HG03520 (cell line): ENCODE measurements around the gene SPDYE18.
"Not testable (repeated sequence)": the region's sequence is repeated elsewhere in the genome, so short reads cannot be mapped to it uniquely, and the experiment has no call there.

ENCODE experiments used
- ATAC-seq: cut with Tn5 transposase; IDR thresholded peaks from one replicate; pipeline ENCODE4 v1.9.1; 2021; ENCODE audit warnings: mild to moderate bottlenecking, moderate library complexity; ENCODE audit not compliant: unreplicated experiment

SPDYE18 gene, protein sequence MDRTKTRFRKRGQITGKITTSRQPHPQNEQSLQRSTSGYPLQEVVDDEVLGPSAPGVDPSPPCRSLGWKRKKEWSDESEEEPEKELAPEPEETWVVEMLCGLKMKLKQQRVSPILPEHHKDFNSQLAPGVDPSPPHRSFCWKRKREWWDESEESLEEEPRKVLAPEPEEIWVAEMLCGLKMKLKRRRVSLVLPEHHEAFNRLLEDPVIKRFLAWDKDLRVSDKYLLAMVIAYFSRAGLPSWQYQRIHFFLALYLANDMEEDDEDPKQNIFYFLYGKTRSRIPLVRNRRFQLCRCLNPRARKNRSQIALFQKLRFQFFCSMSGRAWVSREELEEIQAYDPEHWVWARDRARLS

DNA sequence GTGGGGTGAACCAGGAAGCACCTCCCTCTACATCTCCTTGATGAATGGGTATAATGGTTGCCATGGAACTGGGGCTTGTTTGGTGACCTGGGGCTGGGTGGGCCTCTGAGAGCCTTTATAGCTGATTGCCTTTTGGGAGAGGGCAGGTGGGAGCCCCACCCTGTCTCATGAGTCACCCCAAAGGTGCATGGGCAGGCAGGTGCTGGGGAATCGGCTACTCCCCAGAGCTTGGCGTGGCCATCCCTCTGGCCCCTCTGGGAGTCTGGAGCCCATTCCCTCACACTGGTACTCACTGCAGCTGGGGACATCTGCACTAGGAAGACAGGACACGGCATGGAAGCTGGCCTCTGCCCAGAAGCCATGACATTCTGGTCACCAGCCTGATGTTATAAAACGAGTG is at the start of gene SPDYE18:
Gene SPDYE18 (minus strand): TSS at position 2 of the 400 bp plus-strand sequence. CDS start 2,046 bp downstream, outside the sequence.
- ATAC-seq = not testable (repeated sequence)

DNA sequence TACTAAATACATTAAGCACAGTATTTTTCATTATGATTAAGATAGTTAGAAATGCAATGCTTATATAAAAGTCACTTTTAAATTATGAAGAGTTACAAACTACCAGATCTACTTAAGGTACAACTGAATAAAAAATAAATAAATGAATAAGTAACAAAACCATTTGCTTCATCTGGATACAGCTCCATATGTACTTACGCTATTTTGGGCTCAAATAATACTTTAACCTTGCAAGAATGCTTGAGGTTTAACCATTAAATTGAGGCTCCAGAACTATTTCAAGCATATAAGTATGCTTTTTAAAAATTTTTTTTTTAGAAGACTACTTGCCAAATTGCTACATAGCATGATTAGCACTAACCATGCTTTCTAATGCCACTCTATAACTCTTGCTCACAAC is 46.0 kb upstream of the SPDYE18 start:
- ATAC-seq = not testable (repeated sequence)

DNA sequence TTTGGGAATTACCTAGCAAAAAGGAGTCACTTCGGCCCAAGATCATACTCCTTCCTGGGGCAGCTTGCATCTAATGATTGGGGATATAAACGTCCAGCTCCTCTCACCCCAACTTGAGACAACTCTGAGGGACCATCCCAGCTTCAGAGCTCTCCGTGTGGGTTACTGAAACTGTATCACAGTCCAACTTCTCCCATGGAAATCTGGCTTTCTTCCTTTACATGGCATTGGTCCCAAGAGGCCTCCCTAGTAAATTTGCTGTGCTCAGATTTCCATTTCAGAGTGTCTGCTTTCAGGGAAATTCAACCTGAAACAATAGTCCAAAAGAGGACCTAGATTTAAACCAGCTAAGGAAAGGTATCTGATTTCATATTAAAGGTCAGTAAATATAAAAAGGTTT is 45.3 kb upstream of the SPDYE18 start:
- ATAC-seq = not testable (repeated sequence)

DNA sequence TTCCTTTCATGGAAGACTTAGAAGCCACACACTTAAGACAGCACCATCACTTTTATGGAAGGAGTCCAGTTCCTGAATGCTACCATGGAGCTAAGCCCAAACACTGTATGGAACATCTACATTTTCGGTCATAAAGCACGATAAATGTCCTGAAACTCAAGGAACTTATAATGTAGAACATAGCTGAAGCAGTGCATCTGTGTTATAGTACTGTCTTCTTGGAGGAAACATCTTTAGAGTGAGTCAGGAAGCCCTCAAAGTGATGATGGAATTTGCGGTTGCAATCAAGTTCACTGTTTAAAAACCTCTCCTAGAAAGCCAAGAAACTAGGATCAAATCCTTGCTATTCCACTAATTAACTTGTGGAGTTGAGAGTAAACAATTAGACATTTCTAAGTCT is 43.5 kb upstream of the SPDYE18 start:
- not testable (repeated sequence) for ATAC-seq

DNA sequence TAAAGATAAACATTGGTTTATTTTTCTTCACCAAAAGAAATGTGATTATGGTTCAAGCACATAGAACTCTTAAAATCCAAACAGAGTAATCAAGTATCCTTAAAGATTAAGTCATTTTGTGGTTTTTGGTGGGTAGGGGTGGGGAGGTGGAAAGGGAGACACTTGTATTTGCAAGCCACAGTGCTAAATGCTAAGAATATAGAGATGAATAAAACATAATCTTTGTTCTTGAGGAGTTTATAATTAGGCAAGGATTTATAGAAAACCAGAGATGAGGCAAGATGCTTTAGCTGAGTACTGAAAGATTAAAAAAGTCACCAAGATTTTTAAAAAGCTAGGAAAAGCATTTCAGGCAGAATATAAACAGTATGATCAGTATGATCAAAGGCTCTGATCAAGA is 40.3 kb upstream of the SPDYE18 start:
- ATAC-seq = not testable (repeated sequence)

DNA sequence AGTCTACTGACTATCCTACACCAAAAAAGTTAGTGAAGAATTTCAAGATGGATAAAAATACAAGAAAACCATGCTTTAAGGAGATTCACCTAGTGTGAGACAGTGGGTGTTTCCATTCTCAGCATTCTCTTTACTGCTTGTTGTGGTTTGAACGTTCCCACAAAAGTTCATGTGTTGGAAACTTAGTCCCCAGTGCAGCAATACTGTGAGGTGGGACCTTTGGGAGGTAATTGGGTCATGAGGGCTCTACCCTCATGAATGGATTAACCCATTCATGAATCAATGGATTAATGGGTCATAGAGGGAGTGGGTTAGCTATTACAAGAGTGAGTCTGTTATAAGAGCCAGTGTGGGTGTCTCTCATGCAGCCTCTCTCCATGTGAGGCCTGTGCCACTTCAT is 38.8 kb upstream of the SPDYE18 start:
- not testable (repeated sequence) for ATAC-seq

DNA sequence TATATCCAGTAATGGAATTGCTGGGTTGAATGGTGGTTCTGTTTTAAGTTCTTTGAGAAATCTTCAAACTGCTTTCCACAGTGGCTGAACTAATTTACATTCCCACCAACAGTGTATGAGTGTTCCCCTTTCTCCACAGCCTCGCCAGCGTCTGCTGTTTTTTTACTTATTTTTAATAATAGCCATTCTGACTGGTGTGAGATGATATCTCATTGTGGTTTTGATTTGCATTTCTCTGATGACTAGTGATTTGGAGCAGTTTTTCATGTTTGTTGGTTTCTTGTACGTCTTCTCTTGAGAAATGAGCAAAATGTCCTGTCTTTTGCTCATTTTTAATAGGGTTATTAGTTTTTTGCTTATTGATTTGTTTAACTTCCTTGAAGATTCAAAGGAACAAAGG is 38.1 kb upstream of the SPDYE18 start:
- ATAC-seq = not testable (repeated sequence)

DNA sequence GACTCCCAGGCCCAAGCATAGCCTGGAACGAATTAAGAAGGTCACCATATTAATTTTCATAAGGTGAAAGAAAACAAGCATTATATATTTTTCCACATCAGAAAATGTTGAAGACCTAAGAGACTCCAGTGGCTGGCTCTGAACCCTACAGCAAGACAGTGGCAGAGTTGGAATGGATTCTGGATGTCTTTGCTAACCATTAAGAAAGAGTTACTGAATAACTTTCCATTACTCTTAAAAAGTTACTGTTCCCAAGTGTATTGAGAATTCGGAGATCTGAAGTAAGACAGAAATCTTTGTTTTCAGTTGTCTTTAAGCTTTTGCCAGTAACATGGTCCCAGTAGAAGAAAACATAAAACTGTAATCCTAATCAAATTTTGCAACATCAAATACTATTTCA is 29.9 kb upstream of the SPDYE18 start:
- not testable (repeated sequence) for ATAC-seq

DNA sequence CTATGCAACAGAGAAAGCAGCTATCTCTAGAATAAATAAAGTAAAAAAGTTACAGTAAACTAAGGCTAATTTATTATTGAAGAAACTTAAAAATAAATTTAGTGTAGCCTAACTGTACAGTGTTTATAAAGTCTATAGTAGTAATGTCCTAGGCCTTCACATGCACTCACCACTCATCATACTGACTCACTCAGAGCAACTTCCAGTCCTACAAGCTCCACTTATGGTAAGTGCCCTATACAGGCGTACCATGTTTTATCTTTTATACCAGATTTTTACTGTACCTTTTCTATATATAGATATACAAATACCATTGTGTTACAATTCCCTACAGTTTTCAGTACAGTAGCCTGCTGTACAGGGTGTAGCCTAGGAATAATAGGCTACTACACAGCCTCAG is 19.8 kb upstream of the SPDYE18 start:
- not testable (repeated sequence) for ATAC-seq

DNA sequence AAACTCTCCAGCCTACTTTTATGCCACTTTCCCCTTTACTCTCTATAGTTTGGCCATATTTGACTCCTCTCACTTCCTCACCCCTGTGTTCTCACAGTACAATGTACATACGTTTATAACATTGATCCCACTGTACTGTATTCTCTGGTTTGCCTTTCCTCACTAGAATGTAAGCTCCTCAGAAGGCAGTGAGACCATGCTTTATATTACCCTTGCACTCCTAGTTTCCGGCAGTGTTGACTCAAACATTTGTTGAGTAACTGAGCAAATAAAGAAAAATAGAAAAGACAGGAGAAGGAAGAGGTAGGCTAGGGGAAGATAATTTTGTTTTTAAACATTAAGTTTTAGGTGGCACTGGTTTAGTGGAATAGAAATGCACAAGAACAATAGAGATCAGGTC is 17.9 kb upstream of the SPDYE18 start:
- not testable (repeated sequence) for ATAC-seq

DNA sequence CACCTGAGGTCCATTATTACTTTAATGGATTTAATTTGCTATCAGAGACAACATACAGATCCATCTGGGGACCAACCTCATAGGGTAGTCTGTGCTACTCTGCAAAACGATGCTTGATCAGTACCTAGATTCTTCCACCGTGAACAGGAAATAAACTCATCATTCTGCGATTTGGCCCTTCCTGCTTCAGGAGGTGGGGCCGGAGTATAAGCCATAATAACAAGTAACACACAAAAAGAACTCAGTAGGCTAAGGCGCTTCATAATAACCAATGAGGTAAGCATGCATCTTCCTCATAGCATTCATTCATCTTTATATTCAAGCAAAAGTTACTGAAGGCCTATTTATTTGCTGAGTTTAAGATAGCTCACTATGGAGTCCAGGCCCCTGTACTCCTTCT is 17.3 kb upstream of the SPDYE18 start:
- ATAC-seq = not testable (repeated sequence)

DNA sequence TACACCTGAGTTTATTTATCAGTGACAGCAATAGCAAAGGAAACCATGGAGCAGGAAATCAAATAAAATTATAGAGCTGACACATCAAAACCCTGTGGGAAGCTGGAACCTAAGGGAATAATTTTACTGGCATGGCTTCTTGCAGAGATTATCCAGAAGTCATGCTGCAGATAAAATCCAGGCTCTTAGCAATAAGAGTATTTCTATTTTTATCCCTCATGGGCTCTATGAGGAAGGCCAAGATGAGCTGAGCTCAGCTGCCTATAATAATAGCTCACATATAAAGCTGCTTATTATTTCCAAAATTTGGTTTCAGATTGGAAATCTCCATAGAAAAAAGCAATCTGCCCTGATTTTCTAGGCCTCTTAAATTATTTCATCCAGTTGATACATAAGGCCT is 16.8 kb upstream of the SPDYE18 start:
- not testable (repeated sequence) for ATAC-seq

DNA sequence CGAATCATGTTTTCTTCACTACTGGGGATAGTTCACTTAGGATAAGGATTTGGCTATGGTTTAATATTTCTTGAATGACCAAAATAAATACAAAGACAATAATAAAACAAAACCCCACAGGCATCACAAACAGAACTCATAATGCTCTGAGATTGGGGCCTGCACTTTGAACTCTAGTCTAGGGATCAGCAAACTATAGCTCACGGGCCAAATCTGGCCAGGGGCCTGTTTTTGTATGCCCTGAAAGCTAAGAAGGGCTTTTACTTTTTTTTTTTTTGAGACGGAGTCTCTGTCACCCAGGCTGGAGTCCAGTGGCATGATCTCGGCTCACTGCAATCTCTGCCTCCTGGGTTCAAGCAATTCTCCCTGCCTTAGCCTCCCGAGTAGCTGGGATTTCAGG is 14.7 kb upstream of the SPDYE18 start:
- ATAC-seq = not testable (repeated sequence)

DNA sequence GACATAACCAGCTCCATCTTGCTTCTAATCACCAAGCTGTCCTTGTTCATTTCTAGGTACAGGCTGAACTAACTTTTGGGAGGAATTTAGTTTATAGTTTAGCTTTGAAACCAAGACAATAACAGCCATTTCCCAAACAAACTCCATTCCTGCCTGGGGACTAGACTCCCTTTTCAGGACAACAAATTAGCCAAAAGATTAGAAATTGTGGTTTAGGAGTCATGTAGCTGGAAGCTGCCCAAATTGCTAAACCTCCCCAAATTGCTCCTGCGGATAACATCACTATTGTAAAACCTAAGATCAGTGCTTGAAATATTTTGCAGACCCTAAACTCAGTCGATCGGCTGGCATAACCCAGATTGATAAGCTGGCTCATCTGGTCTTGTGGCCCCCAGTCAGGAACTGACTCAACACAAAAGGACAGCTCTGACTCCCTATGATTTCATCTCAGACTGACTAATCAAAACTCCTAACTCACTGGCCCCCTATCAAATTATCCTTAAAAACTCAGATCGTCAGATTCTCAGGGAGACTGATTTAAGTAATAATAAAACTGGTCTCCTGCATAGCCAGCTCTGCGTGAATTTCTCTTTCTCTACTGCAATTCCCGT is 12.5 kb upstream of the SPDYE18 start:
- not testable (repeated sequence) for ATAC-seq

DNA sequence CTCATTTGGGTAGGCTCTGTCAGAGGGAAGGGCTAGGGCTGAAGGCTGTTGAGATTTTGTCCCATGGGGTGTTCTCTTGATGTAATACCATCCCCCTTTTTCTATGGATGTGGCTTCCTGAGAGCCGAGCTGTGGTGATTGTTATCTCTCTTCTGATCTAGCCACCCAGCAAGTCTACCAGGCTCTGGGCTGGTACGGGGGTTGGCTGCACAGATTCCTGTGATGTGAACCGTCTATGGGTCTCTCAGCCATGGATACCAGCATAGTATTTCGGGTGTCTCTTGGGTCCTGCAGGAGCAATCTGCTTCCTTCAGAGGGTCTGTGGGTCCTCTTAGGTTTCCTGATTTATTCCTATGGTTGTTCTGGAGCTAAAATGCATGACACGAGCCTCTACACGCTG is 8.8 kb upstream of the SPDYE18 start:
- ATAC-seq = not testable (repeated sequence)

DNA sequence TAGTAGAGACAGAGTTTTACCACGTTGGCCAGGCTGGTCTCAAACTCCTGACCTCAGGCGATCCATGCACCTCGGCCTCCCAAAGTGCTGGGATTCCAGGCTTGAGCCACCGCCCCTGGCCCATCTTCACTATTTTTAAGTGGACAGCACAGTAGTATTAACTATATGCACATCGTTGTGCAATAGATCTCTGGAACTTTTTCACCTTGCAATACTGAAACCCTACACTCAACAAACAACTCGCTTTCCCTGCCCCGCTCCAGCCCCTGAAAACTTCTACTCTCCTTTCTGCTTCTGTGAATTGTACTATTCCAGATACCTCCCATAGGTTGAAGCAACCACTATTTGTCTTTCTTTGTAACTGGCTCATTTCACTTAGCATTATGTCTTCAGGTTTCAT is 3.5 kb upstream of the SPDYE18 start:
- ATAC-seq = not testable (repeated sequence)

DNA sequence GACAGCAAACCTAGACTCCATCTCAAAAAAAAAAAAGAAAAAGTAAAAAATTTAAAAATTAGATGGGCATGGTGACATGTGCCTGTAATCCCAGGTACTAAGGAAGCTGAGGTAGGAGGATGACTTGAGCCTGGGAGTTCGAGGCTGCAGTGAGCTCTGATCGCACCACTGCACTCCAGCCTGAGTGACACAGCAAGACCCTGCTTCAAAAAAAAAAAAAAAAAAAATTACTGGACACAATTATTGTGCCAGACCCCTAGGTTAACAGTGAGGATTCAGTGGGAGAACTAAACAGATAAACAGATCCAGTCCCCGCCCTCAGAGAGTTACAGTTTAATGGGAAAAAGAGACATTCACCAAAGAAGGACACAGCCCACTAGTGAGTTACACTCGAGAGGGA is 1.4 kb upstream of the SPDYE18 start:
- ATAC-seq = not testable (repeated sequence)

DNA sequence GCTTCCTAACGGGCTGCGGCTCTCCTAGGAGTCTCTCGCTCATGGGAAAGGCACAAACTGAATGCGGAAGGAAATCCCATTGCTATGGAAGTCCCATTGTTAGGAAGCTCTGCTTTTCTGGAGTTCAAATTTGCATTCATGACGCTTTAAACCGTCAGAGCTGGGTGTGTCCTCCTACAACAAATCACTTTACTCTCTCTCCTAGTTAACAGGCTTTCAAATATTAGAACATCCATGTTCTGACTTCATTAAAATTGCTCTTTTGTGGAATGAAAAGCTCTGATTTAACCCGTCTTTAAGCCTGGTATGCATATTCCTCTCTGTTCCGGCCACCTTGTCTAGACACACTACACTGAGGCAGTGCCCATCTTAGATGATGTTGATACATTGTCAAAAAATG is 30.1 kb downstream of the SPDYE18 start, which contains the start of gene SPDYE17:
Gene SPDYE17 (minus strand): TSS at position 101 of the 400 bp plus-strand sequence. CDS start 1,791 bp downstream, outside the sequence.
- not testable (repeated sequence) for ATAC-seq

DNA sequence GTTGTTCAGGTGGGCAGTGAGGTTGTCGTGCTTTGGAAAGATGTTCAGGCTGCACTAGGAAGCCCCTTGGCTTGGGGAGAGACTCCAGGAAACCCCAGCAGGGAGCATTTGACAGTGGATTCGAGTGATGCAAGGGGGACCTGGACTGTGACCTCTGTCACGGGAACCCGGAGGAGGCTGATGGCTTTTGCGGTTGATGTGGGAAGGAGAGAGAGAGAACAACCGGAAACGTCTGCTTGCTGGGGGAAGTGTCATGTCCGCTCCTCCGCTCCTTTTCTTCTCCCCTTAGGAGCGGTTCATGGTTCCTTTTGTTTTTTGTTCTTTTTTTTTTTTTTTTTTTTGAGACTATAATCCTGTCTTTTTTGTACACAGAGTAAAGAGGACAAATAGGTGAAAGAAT is 36.0 kb downstream of the SPDYE18 start:
- ATAC-seq = not testable (repeated sequence)

DNA sequence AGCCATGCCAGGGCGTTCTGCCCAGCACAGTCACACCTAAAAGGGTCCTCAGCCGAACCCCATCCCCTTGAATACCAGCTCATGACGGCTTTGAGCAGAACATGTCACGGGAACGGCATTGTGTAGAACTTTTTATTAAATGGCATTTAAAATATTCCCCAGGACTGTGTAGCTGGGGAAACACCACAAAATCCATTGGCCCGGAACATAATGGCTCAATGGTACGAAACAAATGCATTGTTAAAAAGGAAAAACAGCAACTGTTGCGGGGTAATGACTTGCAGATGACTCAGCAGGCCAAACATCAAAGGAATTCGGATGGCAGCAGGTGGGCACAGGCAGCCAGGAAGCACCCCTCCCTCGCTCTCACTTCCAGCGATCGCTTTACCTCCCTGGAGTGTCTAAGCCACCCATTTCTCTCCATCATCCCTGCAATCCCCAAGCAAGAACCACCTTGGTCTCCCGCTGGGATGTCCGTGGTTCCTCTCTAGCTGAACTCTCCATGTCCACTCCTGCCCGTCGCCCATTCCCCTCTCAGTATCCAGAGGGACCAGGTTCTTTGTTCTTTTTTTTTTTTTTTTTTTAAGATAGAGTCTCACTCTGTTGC is 52.2 kb downstream of the SPDYE18 start:
- ATAC-seq = not testable (repeated sequence)

DNA sequence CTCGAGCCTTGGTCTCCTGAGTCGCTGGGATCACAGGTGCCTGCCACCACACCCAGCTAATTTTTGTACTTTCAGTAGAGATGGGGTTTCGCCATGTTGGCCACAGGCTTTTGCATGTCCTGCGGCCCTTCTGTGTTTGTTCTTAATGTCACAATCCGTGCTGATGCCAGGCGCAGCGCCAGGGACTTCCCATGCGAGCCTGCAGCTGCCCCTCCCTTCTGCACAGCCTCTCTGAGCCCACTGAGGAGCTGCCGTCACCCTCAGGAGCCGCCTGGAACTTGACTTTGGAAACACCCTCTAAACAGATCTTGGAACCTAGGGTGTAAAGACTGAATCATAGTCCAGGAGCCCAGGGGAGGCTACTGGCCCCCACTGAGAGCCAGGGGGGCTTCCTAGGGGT is 54.4 kb downstream of the SPDYE18 start:
- ATAC-seq = not testable (repeated sequence)
